ENCODE data around the gene OR14C36.

Gene OR14C36

DNA sequence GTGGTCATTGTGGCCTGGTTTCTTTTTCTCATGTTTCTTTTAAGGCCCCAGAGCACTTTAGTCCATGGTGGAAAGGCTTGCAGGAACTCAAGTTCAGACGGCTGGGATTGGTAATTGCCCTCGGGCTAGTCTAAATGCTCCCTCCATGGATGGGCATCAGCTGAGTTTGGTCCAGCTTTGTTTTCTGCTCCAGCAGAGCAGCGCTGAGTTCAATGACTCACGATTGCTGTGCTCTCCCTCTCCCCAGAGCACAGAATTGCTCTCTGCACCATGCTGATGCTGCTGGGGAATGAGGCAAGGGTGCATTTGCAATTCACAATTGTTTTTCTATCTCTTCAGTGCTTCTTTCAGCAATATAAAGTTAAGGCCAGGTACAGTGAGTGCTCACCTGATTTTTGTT is 25.2 kb downstream of the OR14C36 start:
- no peaks in the 10 kb centered on the region for H3K79me1 ChIP-seq (ENCODE audit: low read length)
- H2AK5ac ChIP-seq (ENCODE audit: low read length), result no peak overlapping the region
- H2BK12ac ChIP-seq (ENCODE audit: low read length), result no peak overlapping the region
- H3K4me2 ChIP-seq (ENCODE audit: low read length), result no peak overlapping the region
- no peak overlapping the region for H3K9ac ChIP-seq (ENCODE audit: low read length)
- no peak overlapping the region for H4K91ac ChIP-seq (ENCODE audit: low read depth, low read length)
- H3K4ac ChIP-seq (ENCODE audit: low read depth, low read length), result no peak overlapping the region
- no peaks in the 10 kb centered on the region for H3K27me3 ChIP-seq (ENCODE audit: insufficient read depth, low read length)
- H4K12ac ChIP-seq (ENCODE audit: low read depth, low read length), result no peak overlapping the region
- H2BK120ac ChIP-seq (ENCODE audit: insufficient read depth, low read length, poor library complexity), result no peak overlapping the region
- H3K4me1 ChIP-seq (ENCODE audit: control insufficient read depth in 1 of 2, insufficient read depth in 2 of 2, low read length in 2 of 2), result no peaks in the 10 kb centered on the region
- H3K23ac ChIP-seq (ENCODE audit: low read length), result no peak overlapping the region
- H4K8ac ChIP-seq (ENCODE audit: low read depth, low read length), result no peak overlapping the region
- H3K79me2 ChIP-seq (ENCODE audit: control insufficient read depth, insufficient read depth, low read length, poor library complexity), result no peaks in the 10 kb centered on the region
- no peak for DNase-seq
- no peak overlapping the region for H3K18ac ChIP-seq (ENCODE audit: low read length)
- H3K36me3 ChIP-seq (ENCODE audit: control insufficient read depth in 1 of 2, insufficient read depth in 2 of 2, low read length in 2 of 2), result no peaks in the 10 kb centered on the region
- no CpG with 5 or more reads among the region's 4 CpGs for WGBS (ENCODE audit: extremely low coverage, insufficient coverage, insufficient read length)
- H3K27ac ChIP-seq (ENCODE audit: low read depth, low read length), result no peak overlapping the region
- H2AFZ ChIP-seq (ENCODE audit: insufficient read depth, low read length, poor library complexity), result no peak overlapping the region
- peaks cover 18% of the 10 kb centered on the region for H3K9me3 ChIP-seq (ENCODE audit: insufficient read depth, low read depth, low read length)
- no peak overlapping the region for H3K14ac ChIP-seq (ENCODE audit: low read length)
- no peak overlapping the region for H3K4me3 ChIP-seq (ENCODE audit: low read depth, low read length)
- no peak overlapping the region for H2BK5ac ChIP-seq (ENCODE audit: low read depth, low read length, poor library complexity)

DNA sequence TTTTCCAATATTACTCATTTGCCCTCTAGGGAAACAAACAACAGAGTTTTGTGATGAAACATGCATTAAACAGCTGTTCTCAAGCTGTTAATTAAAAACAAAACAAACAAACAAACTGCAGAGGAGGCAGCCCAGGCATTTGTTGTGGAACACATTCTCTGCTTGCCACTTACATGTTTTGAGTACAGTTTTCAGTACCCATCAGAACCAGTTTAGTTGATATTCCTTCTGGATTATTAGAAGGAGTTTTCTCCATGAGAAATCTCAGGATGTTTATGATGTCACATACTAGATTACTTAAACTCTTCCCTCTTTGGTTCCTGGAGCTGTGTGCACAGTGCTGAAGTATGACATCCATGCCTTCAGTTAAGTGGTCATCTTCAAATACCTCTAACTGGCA is 26.9 kb downstream of the OR14C36 start, which contains the start of gene OR2T6:
Gene OR2T6, plus strand, starts transcription at position 301 of the 400 bp plus-strand sequence. CDS start 11,863 bp downstream, outside the sequence.
- H2AK5ac ChIP-seq (ENCODE audit: low read length), result no peak within 1 kb of the TSS
- H3K23ac ChIP-seq (ENCODE audit: low read length), result no peak within 1 kb of the TSS
- H3K27ac ChIP-seq (ENCODE audit: low read depth, low read length), result no peak within 1 kb of the TSS
- H3K9ac ChIP-seq (ENCODE audit: low read length), result no peak within 1 kb of the TSS
- H3K14ac ChIP-seq (ENCODE audit: low read length), result no peak within 1 kb of the TSS
- H3K4me1 ChIP-seq (ENCODE audit: control insufficient read depth in 1 of 2, insufficient read depth in 2 of 2, low read length in 2 of 2), result no peaks in the 10 kb centered on the region
- H2BK5ac ChIP-seq (ENCODE audit: low read depth, low read length, poor library complexity), result no peak within 1 kb of the TSS
- H2AFZ ChIP-seq (ENCODE audit: insufficient read depth, low read length, poor library complexity), result no peak within 1 kb of the TSS
- H3K79me2 ChIP-seq (ENCODE audit: control insufficient read depth, insufficient read depth, low read length, poor library complexity), result no peaks in the 10 kb centered on the region
- no peak within 1 kb of the TSS for H3K4ac ChIP-seq (ENCODE audit: low read depth, low read length)
- no peak within 1 kb of the TSS for H2BK12ac ChIP-seq (ENCODE audit: low read length)
- H2BK120ac ChIP-seq (ENCODE audit: insufficient read depth, low read length, poor library complexity), result no peak within 1 kb of the TSS
- H4K8ac ChIP-seq (ENCODE audit: low read depth, low read length), result no peak within 1 kb of the TSS
- H3K4me2 ChIP-seq (ENCODE audit: low read length), result no peak within 1 kb of the TSS
- peak in 1 of 2 donors; percentile 44 for DNase-seq
- no peak within 1 kb of the TSS for H4K12ac ChIP-seq (ENCODE audit: low read depth, low read length)
- H3K27me3 ChIP-seq (ENCODE audit: insufficient read depth, low read length), result no peaks in the 10 kb centered on the region
- no peaks in the 10 kb centered on the region for H3K36me3 ChIP-seq (ENCODE audit: control insufficient read depth in 1 of 2, insufficient read depth in 2 of 2, low read length in 2 of 2)
- no peak within 1 kb of the TSS for H3K4me3 ChIP-seq (ENCODE audit: low read depth, low read length)
- H3K79me1 ChIP-seq (ENCODE audit: low read length), result no peaks in the 10 kb centered on the region
- no peak within 1 kb of the TSS for H3K18ac ChIP-seq (ENCODE audit: low read length)
- H4K91ac ChIP-seq (ENCODE audit: low read depth, low read length), result no peak within 1 kb of the TSS
- H3K9me3 ChIP-seq (ENCODE audit: insufficient read depth, low read depth, low read length), result peaks cover 20% of the 10 kb centered on the region

DNA sequence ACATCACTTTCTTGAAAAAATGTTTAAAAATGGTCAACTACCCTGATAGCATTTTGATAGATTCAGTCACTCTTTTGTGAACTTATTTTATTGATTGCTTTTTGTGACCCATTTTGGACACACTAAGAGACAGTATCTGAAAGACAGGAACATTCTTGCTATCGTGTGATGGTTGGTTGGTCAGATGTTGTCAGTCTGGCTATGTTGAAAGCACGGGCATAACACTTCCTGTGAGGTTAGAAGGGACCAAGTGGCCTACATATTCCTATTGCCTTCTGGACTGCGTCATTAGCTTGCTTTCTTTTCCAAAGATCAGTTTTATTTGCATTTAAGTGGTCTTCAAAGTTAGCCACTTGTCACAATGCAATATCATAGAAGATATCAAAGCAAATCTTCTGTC is 28.3 kb downstream of the OR14C36 start:
- Histone ChIP-seq H3K4me1 (ENCODE audit: control insufficient read depth in 1 of 2, insufficient read depth in 2 of 2, low read length in 2 of 2) (no peaks in the 10 kb centered on the region), H2BK12ac (ENCODE audit: low read length) (no peak overlapping the region), H3K14ac (ENCODE audit: low read length) (no peak overlapping the region), H2BK120ac (ENCODE audit: insufficient read depth, low read length, poor library complexity) (no peak overlapping the region), H3K79me1 (ENCODE audit: low read length) (no peaks in the 10 kb centered on the region), H3K18ac (ENCODE audit: low read length) (no peak overlapping the region), H3K9ac (ENCODE audit: low read length) (no peak overlapping the region), H3K79me2 (ENCODE audit: control insufficient read depth, insufficient read depth, low read length, poor library complexity) (no peaks in the 10 kb centered on the region), H3K9me3 (ENCODE audit: insufficient read depth, low read depth, low read length) (peaks cover 20% of the 10 kb centered on the region), H3K23ac (ENCODE audit: low read length) (no peak overlapping the region), H4K12ac (ENCODE audit: low read depth, low read length) (no peak overlapping the region), H2AK5ac (ENCODE audit: low read length) (no peak overlapping the region), H2BK5ac (ENCODE audit: low read depth, low read length, poor library complexity) (no peak overlapping the region), H3K4me2 (ENCODE audit: low read length) (no peak overlapping the region), H3K4ac (ENCODE audit: low read depth, low read length) (no peak overlapping the region), H4K8ac (ENCODE audit: low read depth, low read length) (no peak overlapping the region), H3K27ac (ENCODE audit: low read depth, low read length) (no peak overlapping the region), H2AFZ (ENCODE audit: insufficient read depth, low read length, poor library complexity) (no peak overlapping the region), H3K27me3 (ENCODE audit: insufficient read depth, low read length) (no peaks in the 10 kb centered on the region), H3K4me3 (ENCODE audit: low read depth, low read length) (no peak overlapping the region), H3K36me3 (ENCODE audit: control insufficient read depth in 1 of 2, insufficient read depth in 2 of 2, low read length in 2 of 2) (no peaks in the 10 kb centered on the region), H4K91ac (ENCODE audit: low read depth, low read length) (no peak overlapping the region)
- WGBS (ENCODE audit: extremely low coverage, insufficient coverage, insufficient read length), result no CpG with 5 or more reads among the region's 3 CpGs
- DNase-seq, result no peak

DNA sequence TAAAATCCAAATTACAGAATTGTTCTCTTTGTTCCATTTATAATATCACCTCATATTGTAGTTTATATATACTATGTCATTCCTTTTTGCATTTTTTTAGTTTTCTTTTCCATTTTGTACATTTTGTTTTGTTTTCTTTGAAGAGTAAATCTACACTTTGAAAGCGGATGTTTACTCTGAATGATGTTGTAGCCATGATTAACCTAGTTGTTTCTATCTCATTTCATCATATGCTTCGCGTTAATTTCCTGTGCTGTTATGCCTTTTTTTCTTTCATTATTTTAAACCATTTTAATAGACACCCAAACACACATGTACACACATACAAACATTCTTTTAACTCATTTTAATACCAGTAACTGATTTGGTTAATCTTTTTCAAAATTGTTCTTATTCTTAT is 32.3 kb downstream of the OR14C36 start:
- H3K4me3 ChIP-seq (ENCODE audit: low read depth, low read length), result no peak overlapping the region
- no peak overlapping the region for H2BK5ac ChIP-seq (ENCODE audit: low read depth, low read length, poor library complexity)
- H3K4ac ChIP-seq (ENCODE audit: low read depth, low read length), result no peak overlapping the region
- H3K9ac ChIP-seq (ENCODE audit: low read length), result no peak overlapping the region
- no peaks in the 10 kb centered on the region for H3K27me3 ChIP-seq (ENCODE audit: insufficient read depth, low read length)
- peaks cover 7% of the 10 kb centered on the region for H3K9me3 ChIP-seq (ENCODE audit: insufficient read depth, low read depth, low read length)
- no peak overlapping the region for H3K27ac ChIP-seq (ENCODE audit: low read depth, low read length)
- H4K12ac ChIP-seq (ENCODE audit: low read depth, low read length), result no peak overlapping the region
- H2AFZ ChIP-seq (ENCODE audit: insufficient read depth, low read length, poor library complexity), result no peak overlapping the region
- H2BK120ac ChIP-seq (ENCODE audit: insufficient read depth, low read length, poor library complexity), result no peak overlapping the region
- no peak overlapping the region for H2AK5ac ChIP-seq (ENCODE audit: low read length)
- H3K4me1 ChIP-seq (ENCODE audit: control insufficient read depth in 1 of 2, insufficient read depth in 2 of 2, low read length in 2 of 2), result no peaks in the 10 kb centered on the region
- no peak overlapping the region for H2BK12ac ChIP-seq (ENCODE audit: low read length)
- no peak overlapping the region for H3K4me2 ChIP-seq (ENCODE audit: low read length)
- no peak for DNase-seq
- no peaks in the 10 kb centered on the region for H3K79me1 ChIP-seq (ENCODE audit: low read length)
- no CpG with 5 or more reads among the region's 3 CpGs for WGBS (ENCODE audit: extremely low coverage, insufficient coverage, insufficient read length)
- H3K23ac ChIP-seq (ENCODE audit: low read length), result no peak overlapping the region
- H4K91ac ChIP-seq (ENCODE audit: low read depth, low read length), result no peak overlapping the region
- H3K14ac ChIP-seq (ENCODE audit: low read length), result no peak overlapping the region
- H3K18ac ChIP-seq (ENCODE audit: low read length), result no peak overlapping the region
- H4K8ac ChIP-seq (ENCODE audit: low read depth, low read length), result no peak overlapping the region
- no peaks in the 10 kb centered on the region for H3K36me3 ChIP-seq (ENCODE audit: control insufficient read depth in 1 of 2, insufficient read depth in 2 of 2, low read length in 2 of 2)
- H3K79me2 ChIP-seq (ENCODE audit: control insufficient read depth, insufficient read depth, low read length, poor library complexity), result no peaks in the 10 kb centered on the region
